Measurements from ENCODE around the gene PDLIM7. TPM values are rescaled to one million over a fixed set of nuclear protein-coding genes. Genes with fewer than 3 reads are reported as not detected.

Gene PDLIM7
- total RNA-seq, 4 donors from 2014 or later = 28.7 to 41.3 (median 32.0) TPM

GRCh38 chr5:177499842-177500241 lies 2.4 kb upstream of the PDLIM7 start:
- no peak overlapping the region for H3K27ac ChIP-seq
- H3K4me3 ChIP-seq = no peak overlapping the region
- DNase-seq (ENCODE audit: low spot score in 2 of 2) = no peak
- TF ChIP-seq EP300 (IDR thresholded peaks at IDR 0.05) (no peak), POLR2AphosphoS5 (IDR thresholded peaks at IDR 0.05) (no peak), POLR2A (IDR thresholded peaks at IDR 0.05) (no peak)
- TF ChIP-seq, protein P1, sequence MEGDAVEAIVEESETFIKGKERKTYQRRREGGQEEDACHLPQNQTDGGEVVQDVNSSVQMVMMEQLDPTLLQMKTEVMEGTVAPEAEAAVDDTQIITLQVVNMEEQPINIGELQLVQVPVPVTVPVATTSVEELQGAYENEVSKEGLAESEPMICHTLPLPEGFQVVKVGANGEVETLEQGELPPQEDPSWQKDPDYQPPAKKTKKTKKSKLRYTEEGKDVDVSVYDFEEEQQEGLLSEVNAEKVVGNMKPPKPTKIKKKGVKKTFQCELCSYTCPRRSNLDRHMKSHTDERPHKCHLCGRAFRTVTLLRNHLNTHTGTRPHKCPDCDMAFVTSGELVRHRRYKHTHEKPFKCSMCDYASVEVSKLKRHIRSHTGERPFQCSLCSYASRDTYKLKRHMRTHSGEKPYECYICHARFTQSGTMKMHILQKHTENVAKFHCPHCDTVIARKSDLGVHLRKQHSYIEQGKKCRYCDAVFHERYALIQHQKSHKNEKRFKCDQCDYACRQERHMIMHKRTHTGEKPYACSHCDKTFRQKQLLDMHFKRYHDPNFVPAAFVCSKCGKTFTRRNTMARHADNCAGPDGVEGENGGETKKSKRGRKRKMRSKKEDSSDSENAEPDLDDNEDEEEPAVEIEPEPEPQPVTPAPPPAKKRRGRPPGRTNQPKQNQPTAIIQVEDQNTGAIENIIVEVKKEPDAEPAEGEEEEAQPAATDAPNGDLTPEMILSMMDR (IDR thresholded peaks at IDR 0.05) = no peak
- 85% methylated on average over 6 of the region's 6 CpGs for WGBS
- H3K4me1 ChIP-seq = peaks cover 46% of the 10 kb centered on the region
- no peaks in the 10 kb centered on the region for H3K36me3 ChIP-seq
- H3K9me3 ChIP-seq = no peaks in the 10 kb centered on the region
- H3K27me3 ChIP-seq = no peaks in the 10 kb centered on the region

DNA sequence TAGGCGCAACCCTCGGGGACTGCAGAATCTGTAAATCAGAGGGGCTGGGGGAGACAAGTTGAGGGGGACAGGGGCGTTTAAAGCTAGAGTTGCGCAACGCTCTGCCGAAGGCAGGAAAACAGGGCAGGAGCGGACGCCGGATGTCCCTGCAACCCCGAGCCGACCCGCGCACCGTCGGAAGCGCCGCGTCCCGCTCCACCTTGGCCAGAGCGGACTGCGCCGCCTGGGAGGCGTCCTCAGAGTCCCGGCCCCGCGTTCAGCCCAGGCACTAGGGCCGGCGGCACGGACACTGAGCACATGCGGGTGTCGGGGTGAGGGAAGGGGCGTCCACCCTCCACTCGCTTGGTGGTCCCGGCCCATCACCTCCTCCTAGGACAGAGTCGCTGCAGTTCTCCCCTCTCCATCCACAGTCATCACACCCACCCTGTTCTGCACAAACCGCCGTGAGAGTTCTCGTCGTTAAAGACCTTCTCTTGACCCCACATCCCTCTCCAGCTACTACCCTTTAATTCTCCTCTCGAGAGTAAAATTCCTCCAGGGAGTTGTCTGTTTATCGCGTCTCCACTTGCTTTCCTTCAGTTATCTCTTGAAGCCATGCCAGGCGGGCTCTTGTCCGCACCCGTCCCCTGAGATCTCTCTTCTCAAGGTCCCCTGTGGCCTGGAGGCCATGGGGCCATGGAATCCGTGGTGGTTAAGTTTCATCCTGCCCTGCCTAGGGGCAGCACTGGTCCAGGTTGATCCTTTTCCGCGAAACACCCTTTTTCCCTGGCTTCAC lies 796 bp upstream of the PDLIM7 start:
- no peak for DNase-seq (ENCODE audit: low spot score in 2 of 2)
- peak overlapping the region; percentile 78 for H3K4me3 ChIP-seq
- TF ChIP-seq, protein P1 (IDR thresholded peaks at IDR 0.05) = no peak
- no peak for TF ChIP-seq POLR2A (IDR thresholded peaks at IDR 0.05)
- no peak for TF ChIP-seq EP300 (IDR thresholded peaks at IDR 0.05)
- TF ChIP-seq POLR2AphosphoS5 (IDR thresholded peaks at IDR 0.05) = no peak
- H3K4me1 ChIP-seq = peaks cover 63% of the 10 kb centered on the region
- no peaks in the 10 kb centered on the region for H3K9me3 ChIP-seq
- H3K36me3 ChIP-seq = no peaks in the 10 kb centered on the region
- WGBS = 17% methylated on average over 30 of the region's 48 CpGs
- no peak overlapping the region for H3K27ac ChIP-seq
- no peaks in the 10 kb centered on the region for H3K27me3 ChIP-seq

GRCh38 chr5:177496727-177497291 lies 595 bp downstream of the PDLIM7 start:
- Histone ChIP-seq H3K36me3 (peaks cover 7% of the 10 kb centered on the region), H3K27me3 (no peaks in the 10 kb centered on the region), H3K27ac (peak overlapping the region; percentile 86), H3K9me3 (no peaks in the 10 kb centered on the region), H3K4me1 (peaks cover 67% of the 10 kb centered on the region), H3K4me3 (peak overlapping the region; percentile 78)
- DNase-seq (ENCODE audit: low spot score in 2 of 2) = peak in 1 of 2 donors; percentile 81
- TF ChIP-seq POLR2AphosphoS5 (IDR thresholded peaks at IDR 0.05) (no peak), EP300 (IDR thresholded peaks at IDR 0.05) (no peak), POLR2A (IDR thresholded peaks at IDR 0.05) (no peak)
- TF ChIP-seq, protein P1 (IDR thresholded peaks at IDR 0.05) = no peak
- 0% methylated on average over 5 of the region's 29 CpGs for WGBS

GRCh38 chr5:177496070-177496726 lies 1.2 kb downstream of the PDLIM7 start:
- Histone ChIP-seq H3K4me1 (peaks cover 64% of the 10 kb centered on the region), H3K27me3 (no peaks in the 10 kb centered on the region), H3K4me3 (peak overlapping the region; percentile 78), H3K36me3 (peaks cover 13% of the 10 kb centered on the region), H3K27ac (peak overlapping the region; percentile 86), H3K9me3 (no peaks in the 10 kb centered on the region)
- no peak for DNase-seq (ENCODE audit: low spot score in 2 of 2)
- TF ChIP-seq POLR2AphosphoS5 (IDR thresholded peaks at IDR 0.05) = no peak
- TF ChIP-seq, protein P1 (IDR thresholded peaks at IDR 0.05) = peak in 1 of 2 donors; percentile 17
- WGBS = 31% methylated on average over 7 of the region's 12 CpGs
